ENCODE results near the gene NFX1.

DNA sequence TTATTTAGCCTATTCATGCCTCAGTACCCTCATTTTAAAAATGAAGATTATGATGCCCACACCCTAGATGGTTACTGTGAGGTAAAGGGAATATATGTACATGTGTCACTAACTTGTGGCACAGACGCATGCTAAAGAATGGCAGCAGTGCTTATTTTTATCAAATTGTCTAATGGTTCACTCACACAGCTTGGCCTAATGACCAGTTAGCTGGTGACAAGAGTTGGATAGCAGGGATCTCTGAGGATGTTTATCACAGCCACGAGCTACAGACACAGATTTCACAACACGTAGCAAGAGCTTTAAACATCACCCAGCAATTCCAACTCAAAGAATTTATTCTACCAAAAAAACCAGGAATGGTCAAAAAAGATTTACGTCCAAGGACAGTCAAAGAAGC is 33.0 kb upstream of the NFX1 start:
- TF ChIP-seq, protein P1, sequence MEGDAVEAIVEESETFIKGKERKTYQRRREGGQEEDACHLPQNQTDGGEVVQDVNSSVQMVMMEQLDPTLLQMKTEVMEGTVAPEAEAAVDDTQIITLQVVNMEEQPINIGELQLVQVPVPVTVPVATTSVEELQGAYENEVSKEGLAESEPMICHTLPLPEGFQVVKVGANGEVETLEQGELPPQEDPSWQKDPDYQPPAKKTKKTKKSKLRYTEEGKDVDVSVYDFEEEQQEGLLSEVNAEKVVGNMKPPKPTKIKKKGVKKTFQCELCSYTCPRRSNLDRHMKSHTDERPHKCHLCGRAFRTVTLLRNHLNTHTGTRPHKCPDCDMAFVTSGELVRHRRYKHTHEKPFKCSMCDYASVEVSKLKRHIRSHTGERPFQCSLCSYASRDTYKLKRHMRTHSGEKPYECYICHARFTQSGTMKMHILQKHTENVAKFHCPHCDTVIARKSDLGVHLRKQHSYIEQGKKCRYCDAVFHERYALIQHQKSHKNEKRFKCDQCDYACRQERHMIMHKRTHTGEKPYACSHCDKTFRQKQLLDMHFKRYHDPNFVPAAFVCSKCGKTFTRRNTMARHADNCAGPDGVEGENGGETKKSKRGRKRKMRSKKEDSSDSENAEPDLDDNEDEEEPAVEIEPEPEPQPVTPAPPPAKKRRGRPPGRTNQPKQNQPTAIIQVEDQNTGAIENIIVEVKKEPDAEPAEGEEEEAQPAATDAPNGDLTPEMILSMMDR (IDR thresholded peaks at IDR 0.05) = no peak
- TF ChIP-seq EZH2 (IDR thresholded peaks at IDR 0.05) = no peak
- TF ChIP-seq EZH2phosphoT487 (IDR thresholded peaks at IDR 0.05) = no peak
